ENCODE data around the gene PTPRCAP.
A peak's percentile ranks its signal among the peaks of the same experiment; 100 is the strongest.

PTPRCAP gene

DNA sequence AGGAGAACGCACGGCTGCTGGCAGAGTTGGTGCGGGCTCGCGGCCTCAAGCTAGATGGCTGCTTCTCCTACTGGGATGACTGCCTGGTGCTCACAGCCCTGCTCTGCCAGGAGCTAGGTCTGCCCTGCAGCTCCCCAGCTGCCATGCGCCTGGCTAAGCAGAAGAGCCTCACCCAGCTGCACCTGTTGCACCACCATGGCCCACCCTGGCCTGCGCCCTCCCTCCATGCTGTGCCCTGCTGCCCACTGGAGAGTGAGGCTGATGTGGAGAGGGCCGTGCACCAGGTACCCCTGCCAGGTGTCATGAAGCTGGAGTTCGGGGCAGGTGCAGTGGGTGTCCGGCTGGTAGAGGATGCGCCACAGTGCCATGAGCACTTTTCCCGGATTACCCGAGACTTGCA, 14.0 kb downstream of the PTPRCAP start:
- no peak for DNase-seq

DNA sequence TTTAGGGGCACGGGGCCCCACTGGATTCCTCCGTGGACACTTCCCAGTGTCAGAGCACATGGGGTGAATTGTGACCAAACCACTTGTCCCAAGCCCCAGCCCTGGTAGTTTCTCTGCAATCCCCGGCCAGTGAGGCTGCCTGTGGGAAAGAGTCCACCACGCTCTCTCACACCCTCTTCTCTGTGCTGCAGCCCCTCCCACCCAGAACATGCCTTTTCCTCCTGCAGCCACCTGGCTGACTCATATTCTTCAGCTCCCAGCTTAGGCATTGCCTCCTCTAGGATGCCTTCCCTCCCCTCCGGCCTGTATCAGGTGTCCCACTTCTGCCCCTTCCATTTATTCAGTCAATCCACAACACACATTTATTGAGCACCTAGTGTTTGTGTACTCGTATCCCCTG, 14.6 kb downstream of the PTPRCAP start:
- no peak for DNase-seq

DNA sequence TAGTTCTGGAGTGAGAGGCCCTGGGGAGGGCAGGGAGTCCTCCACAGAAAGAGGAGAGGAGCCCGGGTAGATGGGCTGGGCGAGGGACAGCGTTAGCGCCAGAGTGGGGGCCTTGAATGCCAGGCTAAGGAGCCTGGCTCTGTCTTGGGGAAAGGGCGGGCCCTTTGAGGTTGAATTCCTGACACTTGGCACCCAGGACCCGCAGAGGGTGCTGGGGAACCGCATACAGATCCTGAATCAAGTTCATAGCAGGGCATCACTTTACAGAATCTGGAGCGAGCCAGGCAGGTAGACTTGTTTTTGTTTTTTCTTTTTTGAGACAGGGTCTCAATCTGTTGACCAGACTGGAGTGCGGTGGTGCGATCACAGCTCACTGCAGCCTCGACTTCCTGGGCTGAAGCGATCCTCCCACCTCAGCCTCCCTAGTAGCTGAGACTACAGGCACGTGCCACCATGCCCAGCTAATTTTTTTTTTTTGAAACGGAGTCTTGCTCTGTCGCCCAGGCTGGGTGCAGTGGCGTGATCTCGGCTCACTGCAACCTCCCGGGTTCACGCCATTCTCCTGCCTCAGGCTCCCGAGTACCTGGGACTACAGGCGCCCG, 16.0 kb downstream of the PTPRCAP start:
- DNase-seq: no peak

DNA sequence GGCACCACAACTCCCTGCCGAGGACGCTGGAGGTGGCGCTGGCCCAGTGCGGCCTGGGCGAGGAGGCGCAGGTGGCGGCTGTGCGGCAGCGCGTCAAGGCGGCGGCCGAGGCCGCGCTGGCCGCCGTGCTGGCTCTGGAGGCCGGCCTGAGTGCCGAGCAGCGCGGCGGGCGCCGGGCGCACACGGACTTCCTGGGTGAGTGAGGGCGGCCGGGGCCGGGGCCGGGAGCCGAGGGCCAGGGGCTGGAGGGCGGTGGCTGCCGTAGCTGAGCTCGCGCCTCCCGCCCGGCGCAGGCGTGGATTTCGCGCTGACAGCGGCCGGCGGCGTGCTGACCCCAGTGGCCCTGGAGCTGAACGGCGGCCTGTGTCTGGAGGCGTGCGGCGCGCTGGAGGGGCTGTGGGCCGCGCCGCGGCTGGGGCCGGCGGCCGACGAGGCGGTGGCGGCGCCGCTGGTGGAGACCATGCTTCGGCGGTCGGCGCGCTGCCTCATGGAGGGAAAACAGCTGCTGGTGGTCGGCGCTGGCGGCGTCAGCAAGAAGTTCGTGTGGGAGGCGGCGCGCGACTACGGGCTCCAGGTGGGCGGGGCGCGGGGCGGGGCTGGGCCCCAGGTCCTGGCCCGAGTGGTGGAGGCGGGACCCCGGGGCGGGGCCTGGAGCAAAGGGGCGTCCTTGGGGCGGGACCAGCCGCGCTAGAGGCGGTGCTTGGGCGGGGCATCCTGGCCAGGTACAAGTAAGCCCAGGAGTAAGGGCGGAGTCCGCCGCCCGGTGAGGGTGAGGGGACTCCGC, 16.6 kb downstream of the PTPRCAP start:
- DNase-seq: peak; percentile 72 to 83

DNA sequence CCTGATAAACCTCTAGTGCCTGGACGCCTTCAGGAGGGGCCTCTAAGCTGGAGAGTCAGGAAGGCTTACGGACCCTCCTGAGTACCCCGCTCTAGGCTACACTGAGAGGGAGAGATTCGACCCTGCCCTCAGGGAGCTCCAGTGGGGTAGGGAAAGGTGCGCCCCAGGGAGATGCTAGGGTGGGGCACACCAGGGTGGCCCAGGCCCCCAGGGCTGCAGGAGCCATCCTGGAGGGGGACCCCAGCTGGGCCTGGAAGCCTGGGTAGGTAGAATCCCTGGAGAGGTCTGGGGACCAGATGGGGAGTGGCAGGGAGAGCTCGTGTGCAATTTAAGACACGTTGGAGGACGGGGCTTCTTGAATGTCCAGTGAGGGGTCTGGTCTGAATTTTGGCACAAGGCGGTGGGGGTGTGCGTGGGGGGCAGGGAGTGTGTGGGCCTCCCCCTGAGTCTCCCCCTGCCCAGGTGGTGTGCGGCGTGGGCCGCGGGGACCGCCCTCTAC, 17.3 kb downstream of the PTPRCAP start:
- DNase-seq: no peak

DNA sequence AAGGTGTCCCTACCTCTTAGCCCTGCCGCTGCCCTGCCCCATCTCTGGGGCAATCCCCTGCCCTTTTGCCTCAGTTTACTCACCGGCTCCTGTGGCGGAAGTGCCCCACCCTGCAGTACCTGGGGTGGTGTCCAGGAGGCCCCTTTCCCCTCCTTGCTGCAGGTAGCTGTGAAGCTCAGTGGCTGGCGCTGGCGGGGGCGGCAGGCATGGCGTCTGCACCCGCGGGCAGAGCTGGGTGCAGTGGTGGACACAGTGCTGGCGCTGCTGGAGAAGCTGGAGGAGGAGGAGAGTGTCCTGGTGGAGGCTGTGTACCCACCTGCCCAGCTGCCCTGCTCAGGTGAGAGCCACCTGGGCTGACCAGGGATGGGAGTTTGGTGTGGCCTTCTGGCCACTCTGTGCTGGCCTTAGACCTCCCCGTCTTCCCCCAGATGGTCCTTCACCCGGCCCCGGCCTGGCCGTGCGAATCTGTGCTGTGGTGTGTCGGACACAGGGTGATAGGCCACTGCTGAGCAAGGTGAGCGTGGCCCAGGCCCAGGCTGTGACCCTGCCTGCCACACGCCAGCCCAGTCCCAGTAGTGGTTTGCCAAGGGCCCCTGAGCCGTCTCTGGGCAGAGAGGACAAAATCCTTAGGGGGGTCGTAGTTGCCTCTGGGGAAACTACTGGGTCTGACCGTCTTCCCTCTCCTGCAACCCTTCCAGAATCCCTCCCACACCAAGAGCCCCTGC, 18.0 kb downstream of the PTPRCAP start:
- DNase-seq: no peak

DNA sequence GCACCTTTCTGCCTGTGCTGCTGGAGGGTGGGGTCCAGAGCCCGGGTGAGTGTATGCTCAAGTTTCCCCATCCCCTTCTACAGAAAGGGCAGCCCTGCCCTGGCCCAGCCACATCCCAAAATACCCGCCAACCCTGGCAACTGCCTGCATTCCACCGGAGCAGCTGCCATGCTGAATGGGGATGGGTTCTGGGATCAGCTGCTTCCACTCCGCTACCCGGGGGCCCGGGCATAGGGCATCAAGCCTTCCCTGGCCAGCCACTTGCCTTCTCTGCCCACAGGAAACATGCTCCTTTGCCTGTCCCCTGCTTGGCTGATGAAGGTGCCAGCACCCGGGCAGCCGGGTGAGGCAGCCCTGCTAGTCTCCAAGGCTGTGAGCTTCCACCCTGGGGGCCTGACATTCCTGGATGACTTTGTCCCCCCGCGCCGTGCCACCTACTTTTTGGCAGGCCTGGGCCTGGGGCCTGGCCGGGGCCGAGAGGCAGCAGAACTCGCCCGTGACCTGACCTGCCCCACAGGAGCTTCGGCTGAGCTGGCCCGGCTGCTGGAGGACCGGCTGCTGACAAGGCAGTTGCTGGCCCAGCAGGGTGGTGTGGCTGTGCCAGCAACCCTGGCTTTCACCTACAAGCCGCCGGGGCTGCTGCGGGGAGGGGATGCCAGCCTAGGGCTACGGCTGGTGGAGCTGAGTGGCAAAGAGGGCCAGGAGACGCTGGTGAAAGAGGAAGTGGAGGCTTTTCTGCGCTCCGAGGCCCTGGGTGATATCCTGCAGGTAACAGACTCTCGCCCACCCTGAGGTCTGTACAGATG, 18.8 kb downstream of the PTPRCAP start:
- DNase-seq: peak; percentile 13 to 53

DNA sequence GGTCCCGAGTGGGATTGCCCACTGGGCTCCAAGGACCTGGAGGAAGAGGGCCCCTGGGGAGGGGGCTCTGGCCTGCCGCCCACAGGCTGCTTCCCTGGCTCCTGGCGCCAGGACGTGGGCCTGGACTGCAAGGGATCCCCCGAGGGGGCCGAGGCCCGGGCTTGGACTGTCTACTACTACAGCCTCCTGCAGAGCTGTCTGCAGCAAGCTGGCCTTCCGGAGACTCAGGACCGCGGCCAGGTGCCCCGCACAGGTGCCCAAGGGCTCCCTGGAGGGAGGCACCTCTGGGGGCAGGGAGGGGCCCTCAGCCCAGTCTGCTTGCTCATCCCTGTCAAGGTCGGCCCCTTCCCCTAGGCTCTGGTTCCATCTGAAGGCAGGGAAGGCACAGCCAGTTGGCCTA, 20.1 kb downstream of the PTPRCAP start:
- no peak for DNase-seq

DNA sequence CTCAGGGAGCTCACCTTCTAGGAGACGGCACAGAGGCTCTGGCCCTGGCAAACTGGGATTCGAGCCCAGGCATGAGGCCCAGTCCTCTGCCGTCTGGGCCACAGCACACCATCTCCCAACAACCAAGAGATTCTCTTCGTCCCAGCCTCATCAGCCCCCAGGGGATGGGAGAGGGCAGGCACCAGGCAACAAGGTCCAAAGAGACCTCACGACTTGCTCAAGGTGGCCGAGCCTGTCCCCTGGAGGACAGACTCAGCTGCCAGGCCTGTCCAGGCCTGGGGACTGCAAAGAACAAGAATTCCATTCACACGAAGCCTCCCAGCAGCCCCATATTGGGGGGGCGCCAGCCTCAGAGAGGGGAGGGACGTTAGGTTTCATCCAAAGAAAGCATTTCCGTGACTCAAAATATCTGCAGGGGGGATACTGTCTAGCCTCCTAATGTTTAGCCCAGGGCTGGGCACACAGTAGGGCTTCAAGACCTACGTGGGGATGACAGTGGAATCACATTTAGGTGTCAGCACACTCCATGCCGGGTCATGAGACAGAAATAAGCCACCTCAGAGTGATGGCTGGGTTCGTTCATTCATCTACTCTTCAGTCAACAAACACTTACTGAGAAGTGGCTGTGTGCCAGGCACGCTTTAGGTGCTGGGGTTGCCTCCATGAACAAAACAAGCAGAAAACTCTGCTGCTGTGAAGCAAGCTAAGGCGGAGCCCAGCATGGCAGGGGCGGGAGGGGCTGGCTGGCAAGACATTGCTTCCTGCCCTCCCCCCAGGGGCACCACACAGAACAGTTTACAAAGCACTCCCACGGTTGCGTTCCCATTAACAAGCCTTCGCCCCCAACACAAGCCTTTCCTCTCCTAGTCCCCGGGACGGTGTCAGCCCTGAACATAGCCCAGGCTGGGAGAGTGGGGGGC, 20.8 kb downstream of the PTPRCAP start:
- no peak for DNase-seq

DNA sequence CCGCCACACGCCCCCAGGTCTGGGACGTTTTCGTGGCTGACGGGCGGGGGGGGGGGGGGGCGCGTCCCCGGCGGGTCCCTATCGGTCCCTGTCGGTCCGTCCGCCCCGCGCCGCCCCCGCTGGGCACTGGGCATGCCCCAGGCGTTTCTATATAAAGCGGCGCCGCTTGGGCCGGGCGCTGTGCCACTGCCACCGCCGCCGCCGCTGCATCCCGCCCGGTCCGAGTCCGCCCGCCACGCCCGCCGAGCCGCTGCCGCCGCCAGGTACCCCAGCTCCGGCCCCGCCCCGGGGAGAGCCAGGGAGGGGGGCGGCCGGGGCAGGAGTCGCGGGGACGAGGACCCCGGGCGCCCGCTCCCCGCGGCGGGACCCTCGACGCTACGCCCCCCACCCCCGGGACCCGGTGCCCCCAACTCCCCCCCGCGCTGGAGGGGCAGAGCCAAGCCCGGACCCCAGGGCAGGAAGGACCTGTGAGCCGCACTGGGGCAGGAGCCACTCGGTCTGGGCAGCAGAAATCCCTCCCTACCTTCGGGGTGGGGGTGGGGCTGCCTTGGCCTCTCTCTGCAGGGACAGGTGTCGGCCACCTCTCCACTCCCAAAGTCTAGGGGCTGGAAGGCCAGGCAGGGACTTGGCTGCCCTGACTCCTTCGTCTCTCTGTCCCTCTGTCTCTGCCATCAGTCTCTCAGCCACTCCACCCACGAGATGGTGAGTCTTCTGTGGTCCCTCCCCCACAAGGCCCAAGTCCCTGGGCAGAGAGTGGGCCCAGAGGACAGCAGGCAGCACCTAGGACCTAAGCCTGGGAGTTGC, 21.8 kb downstream of the PTPRCAP start, which contains the start of gene CARNS1:
TSS of gene CARNS1 (plus strand) at position 178 of the 804 bp plus-strand sequence. CDS start at position 700, 522 bp downstream.
- no peak for DNase-seq

DNA sequence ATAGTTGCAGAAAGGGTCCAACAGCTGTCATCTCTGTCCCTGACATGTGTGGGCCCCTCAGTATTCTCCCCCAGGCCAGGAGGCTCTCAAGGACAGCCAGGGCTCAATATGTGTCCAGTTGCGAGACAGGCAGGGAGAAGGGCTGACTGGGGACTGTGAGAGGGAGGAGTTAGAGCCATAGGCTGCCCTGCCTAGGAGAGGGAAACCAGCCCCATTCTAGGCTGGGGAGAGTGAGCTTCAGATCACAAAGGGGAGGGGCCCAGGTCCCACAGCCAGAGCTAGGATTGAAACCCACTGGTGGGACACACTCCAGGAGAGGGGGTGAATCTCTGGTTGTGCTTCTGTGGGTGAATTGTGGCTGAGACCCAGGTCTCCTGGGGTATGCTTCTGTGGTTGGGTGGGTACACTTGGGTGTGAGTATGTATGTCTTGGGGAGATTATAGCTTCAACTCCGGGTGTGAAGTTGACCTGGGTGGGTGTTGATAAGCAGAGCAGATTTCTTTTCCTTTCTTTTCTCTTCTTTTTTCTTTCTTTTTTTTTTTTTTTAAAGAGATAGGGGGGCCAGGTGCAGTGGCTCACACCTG, 24.1 kb downstream of the PTPRCAP start:
- DNase-seq: no peak

DNA sequence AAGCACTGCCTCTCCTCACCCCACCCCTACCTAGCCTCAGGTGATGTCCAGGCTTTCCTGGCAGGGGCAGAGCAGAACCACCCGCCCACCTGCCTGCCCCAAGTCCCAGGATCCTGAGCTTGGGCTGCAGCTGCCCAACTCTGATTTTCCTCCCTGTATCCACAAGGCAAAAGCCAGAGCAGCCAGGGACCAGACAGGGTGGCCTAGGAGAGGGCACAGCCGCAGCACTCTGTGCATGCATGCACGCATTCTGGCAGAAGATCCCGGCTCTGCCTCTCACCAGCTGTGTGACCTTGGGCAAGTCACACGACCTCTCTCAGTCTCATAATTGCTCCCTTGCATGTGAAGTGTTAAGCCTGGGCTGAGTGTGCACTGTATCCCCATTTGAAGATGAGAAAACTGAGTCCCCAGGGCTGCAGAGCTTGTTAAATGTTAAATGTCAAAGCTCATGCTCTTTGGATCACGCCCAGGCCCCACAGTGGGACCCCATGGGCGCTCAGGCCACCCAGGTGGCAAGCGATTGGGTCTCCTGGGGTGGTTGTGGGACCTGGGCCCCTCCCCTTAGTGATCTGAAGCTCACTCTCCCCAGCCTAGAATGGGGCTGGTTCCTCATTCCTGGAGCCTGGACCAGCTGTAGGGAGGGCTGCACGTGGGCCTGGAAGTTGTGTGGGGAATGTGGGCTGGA, 24.8 kb downstream of the PTPRCAP start:
- DNase-seq: no peak

DNA sequence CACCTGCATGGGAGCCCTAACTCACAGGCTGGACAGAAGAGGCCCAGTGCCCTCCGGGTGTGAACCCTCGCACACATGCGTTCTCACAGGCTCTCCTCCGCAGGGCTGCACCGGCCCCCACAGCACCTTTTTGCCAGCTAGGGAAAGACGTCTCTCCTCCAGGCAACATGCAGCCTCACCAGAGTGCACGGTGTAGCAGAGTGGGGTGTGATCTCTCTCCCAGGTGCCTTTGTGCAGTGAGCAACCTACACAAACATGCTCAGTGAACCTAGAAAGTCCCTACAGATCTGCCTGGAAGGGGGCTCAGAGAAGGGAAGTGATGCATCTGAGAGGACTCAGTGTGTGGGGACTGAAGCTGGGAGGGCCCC, 25.7 kb downstream of the PTPRCAP start:
- no peak for DNase-seq

DNA sequence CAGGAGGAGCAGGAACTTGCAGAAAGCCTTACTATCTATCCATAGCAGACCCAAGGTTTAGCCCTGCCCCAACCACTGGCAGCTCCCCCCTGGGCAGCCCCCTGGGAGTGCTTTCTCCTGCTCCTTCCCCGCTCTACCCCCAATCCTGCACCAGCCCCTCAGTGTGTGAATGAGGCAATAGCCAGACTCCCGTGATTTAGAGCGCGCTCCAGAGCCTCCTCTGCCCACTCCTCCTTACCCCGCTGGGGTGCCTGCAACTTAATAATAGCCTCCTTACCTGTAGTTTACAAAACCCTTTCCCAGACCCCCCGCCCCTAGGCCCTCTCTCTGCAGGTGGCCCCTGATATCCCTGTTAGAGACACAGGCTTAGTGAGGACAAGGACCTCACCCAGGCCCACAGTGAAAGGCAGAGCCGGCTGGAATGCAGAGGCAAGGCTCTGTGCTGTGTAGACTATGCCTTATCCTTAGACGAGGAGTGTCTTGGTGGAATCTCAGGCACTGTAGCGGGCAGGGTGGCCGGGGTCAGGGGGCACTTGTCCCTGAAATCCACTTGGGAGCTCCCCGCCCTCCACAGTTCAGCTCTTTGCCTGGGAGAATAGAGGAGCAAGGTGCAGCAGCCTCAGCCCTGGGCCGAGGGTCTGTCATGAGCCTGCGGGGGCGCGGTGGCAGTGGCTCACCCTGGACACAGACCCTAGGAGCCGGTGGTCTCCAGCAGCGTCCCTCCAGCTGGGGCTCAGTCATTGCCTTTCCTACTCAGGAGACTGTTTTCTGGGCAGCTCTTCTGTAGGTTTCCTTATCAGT, 26.3 kb downstream of the PTPRCAP start:
- no peak for DNase-seq

DNA sequence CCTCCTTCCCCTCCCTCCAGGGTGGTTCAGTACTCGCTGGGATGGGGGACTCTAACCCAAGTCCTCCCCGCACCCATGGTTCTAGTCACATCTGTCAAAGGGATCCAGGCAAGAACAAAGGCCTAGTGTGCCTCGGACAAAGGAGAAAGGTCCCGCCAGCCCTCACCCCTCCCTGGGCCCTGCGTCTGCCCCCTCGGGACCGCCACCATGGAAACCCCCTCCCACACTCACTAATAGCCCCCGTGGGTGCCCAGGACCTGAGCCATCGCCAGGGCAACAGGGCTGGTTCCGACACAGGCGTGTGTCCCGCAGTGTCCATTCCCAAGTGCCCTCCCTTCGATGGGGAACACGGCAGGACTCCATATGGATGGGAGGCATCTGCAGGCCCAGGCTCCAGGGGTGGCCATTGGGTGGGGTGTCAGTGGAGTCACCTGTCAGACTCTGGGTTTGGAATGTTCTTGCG, 27.1 kb downstream of the PTPRCAP start:
- no peak for DNase-seq

DNA sequence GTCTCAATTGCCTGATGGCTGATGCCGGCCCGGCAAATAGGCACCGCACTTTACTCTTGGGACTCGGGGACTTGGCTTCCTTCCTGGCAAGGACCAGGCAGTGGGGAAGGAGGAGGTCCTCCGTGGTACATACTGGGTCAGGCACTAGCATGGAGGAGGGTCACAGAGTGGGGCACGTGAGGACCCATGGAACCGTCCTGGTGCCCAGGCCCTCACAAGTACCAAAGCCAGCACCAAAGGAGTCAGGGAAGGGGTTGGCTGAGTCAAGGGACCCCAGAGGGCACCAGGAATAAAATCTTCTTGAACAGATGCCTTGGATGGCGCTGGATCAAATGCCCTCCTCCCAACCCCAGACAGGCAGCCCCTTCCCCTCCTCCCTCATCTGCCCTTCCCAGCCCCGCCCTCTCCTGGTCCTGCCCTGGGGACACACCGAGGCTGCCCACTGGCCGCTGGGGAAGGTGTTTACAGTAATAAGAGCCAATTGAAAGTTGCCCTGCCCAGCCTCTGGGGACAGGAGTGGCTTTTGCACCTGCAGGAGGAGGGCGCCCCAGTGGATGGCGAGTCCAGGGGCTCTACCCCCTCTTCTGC, 27.6 kb downstream of the PTPRCAP start:
- no peak for DNase-seq

DNA sequence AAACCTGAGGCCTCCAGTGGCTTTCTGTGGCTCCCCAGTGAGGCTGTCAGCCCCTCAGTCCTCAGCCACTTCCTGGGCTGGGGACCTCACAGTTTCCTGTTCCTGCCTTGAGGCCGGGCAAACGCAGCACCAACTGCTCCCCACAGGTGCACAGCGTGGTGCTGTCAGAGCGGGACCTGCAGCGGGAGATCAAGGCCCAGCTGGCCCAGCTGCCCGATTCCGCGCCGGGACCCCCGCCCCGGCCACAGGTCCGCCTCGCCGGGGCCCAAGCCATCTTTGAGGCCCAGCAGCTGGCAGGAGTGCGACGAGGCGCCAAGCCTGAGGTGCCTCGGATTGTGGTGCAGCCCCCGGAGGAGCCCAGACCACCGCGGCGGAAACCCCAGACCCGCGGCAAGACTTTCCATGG, 28.2 kb downstream of the PTPRCAP start:
- peak; percentile 10 to 52 for DNase-seq

DNA sequence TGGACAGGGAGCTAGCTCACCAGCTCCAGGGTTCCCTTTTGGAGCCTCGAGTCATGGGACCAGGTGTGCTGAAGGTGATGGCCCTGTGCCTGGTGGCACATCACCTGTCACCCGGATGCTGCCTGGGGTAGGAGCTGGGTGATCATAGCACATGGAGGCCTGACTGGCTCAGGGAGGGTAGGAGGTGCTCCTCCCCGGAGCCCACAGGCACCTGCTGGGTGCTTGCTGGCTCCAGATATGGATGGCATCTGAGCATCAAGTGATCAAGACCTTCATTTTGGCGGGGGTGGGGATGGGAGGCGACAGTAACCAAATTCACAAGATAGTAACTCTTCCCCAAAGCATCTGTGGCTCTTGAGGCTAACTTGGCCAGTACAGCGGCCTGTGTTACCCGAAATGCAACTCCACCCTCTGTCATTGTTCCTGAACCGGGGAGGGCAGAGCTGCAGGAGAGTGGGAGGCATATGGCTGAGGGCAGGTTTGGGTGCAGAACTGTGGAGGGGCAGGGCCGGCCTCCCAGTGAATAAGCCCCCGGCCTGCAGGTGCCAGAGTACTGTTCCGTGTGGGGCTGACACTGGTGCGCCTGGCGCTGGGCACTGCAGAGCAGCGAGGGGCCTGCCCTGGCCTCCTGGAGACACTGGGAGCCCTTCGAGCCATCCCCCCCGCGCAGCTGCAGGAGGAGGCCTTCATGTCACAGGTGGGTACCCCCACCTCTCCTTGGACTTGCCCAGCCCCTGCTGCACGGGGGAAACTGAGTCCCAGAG, 28.9 kb downstream of the PTPRCAP start:
- no peak for DNase-seq

All from AML-193 (cell line).